Mammary epithelial cell (primary cell): ENCODE results near the gene AGK.

Experiments used
- EZH2 ChIP-seq: IDR thresholded peaks from 2 replicates; pipeline ENCODE4 v1.6.1; 2012; ENCODE audit warnings: low read length, inconsistent platforms, borderline replicate concordance
- TF ChIP-seq, protein P1 (sequence below), 2 donors: IDR thresholded peaks in 1 of 2; conservative IDR thresholded peaks in 1 of 2; 2 replicates each; pipeline ENCODE4 v1.5.1; 2011 to 2012; ENCODE audit warnings: inconsistent platforms in 2 of 2, low read length in 2 of 2, mild to moderate bottlenecking in 2 of 2, control low read depth in 1 of 2, low read depth in 1 of 2; ENCODE audit not compliant: insufficient read depth in 1 of 2; ENCODE audit errors: extremely low read depth in 1 of 2

DNA sequence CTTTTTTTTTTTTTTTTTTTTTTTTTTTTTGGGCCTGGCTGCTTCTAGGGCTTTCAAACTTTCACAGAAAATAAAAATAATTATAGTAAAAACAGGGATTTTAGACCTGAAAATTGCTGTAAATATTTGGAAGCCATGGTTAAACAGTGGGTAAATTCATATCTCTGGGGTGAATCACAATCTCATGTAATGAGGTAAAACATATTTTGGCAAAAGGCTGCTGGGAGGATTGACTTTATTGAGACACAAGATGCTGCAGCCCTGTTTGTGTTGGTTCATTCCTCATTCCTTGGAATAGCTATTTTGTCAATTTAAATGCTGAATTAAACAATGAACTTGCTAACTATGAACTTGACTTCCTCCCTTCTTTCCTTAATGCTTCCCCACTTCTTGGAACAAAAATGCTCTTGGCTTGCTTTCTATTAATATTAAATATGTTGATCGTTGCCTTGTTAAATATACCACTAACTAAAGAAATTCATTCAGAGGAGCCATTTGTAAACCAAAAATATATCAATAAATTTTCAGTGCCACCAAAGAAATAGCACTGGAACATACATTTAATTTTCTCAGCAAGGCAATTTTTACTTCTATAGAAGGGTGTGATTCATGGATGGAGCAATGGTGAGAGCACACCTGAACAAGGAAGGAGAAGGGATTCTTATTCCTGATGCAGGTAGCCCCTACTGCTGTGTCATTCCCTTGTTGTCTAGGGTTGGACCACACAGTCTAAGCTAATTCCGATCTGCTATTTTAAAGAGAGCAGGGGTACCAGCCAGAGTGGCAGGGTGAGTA lies 24.6 kb downstream of the AGK start:
- no peak for TF ChIP-seq EZH2
- TF ChIP-seq, protein P1, sequence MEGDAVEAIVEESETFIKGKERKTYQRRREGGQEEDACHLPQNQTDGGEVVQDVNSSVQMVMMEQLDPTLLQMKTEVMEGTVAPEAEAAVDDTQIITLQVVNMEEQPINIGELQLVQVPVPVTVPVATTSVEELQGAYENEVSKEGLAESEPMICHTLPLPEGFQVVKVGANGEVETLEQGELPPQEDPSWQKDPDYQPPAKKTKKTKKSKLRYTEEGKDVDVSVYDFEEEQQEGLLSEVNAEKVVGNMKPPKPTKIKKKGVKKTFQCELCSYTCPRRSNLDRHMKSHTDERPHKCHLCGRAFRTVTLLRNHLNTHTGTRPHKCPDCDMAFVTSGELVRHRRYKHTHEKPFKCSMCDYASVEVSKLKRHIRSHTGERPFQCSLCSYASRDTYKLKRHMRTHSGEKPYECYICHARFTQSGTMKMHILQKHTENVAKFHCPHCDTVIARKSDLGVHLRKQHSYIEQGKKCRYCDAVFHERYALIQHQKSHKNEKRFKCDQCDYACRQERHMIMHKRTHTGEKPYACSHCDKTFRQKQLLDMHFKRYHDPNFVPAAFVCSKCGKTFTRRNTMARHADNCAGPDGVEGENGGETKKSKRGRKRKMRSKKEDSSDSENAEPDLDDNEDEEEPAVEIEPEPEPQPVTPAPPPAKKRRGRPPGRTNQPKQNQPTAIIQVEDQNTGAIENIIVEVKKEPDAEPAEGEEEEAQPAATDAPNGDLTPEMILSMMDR (conservative IDR thresholded peaks at IDR 0.05 in 1 of 2, IDR thresholded peaks at IDR 0.05 in 1 of 2; ENCODE audit: extremely low read depth in 1 of 2, insufficient read depth in 1 of 2, low read depth in 1 of 2, low read length in 2 of 2) = no peak
